H1 (cell line): ENCODE results near the gene FANCM. TPM values are rescaled to one million over a fixed set of nuclear protein-coding genes. Genes with fewer than 3 reads are reported as not detected.

ENCODE experiments used
- HDAC6 ChIP-seq: IDR thresholded peaks from one replicate; pipeline ENCODE4 v1.7.1; 2012; ENCODE audit warnings: low read depth, mild to moderate bottlenecking, inconsistent platforms, low read length, moderate library complexity
- PHF8 ChIP-seq: fragments of 200-600 bp; sonication (generic); conservative IDR thresholded peaks from 2 replicates; pipeline ENCODE4 v1.7.1; 2012; ENCODE audit warnings: low read depth, mild to moderate bottlenecking, inconsistent platforms, low read length, moderate library complexity
- TAF1 ChIP-seq: IDR thresholded peaks from 2 replicates; pipeline ENCODE4 v1.6.1; 2011; ENCODE audit warnings: mild to moderate bottlenecking, low read depth, low read length
- TCF12 ChIP-seq: IDR thresholded peaks from 2 replicates; pipeline ENCODE4 v1.6.1; 2011; ENCODE audit warnings: low read depth, mild to moderate bottlenecking, low read length
- polyA plus RNA-seq, 7 experiments: library from polyadenylated mRNA; depleted of rRNA in 3 of 7; stranded (reverse) in 5 of 7; unstranded in 2 of 7; fragments of >200 nt in 5 of 7; fragments of 200-250 nt in 2 of 7; gene quantifications; 1 replicate in 5 of 7; 2 replicates in 1 of 7; 4 replicates in 1 of 7; pipeline versions ENCODE4 v1.2.1 to v1.2.3, GENCODE V29; 2011 to 2013; ENCODE audit warnings: missing spikeins in 2 of 7, mixed read lengths in 2 of 7
- total RNA-seq: library from RNA; stranded (reverse); fragmentation: NEBNext Ultra II Directional; extraction: Animal tissue kit (Norgen Biotek cat#: 25700); gene quantifications from 2 replicates; pipeline ENCODE4 v1.2.1, GENCODE V29; 2021
- TF ChIP-seq, protein P1 (sequence below): IDR thresholded peaks from 2 replicates; pipeline ENCODE4 v1.6.1; 2012; ENCODE audit warnings: low read length, inconsistent platforms

FANCM gene
- total and polyA plus RNA-seq, 2 of the 8 experiments (the other 6 are each of a cell fraction or from before 2014, with no cell fraction given), result 3.2 to 10.5 TPM

DNA sequence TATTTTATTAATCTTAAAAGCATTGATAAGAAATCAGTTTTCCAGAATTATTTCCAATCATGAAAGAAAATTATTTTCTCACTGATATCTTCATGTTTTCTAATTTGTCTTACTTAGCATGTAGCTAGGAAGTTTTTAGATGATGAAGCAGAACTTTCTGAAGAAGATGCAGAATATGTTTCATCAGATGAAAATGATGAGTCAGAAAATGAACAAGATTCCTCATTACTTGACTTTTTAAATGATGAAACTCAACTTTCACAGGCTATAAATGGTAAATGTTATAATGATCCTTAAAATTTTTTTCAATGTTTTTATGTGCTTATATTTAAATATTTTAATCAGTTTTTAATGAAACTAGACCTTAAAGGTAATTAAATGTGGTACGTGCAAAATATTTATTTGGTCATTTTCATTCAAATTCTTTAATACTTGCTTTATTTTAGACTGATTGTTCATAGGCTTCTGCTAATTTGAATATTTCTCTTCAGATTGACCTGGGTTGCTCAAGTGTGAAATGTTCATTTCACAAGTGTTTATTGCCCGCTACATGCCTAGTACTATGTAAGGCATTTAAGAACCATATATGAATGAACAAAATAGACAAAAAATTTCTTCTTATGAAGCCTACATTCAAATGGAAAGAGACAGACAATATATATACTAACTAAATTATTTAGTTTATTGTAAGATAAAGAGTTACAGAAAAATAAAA lies 49.5 kb downstream of the FANCM start (continued):
- TF ChIP-seq, protein P1, sequence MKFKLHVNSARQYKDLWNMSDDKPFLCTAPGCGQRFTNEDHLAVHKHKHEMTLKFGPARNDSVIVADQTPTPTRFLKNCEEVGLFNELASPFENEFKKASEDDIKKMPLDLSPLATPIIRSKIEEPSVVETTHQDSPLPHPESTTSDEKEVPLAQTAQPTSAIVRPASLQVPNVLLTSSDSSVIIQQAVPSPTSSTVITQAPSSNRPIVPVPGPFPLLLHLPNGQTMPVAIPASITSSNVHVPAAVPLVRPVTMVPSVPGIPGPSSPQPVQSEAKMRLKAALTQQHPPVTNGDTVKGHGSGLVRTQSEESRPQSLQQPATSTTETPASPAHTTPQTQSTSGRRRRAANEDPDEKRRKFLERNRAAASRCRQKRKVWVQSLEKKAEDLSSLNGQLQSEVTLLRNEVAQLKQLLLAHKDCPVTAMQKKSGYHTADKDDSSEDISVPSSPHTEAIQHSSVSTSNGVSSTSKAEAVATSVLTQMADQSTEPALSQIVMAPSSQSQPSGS, result no peak
- TF ChIP-seq PHF8, result no peak
- no peak for TF ChIP-seq TAF1
- TF ChIP-seq HDAC6, result no peak
- no peak for TF ChIP-seq TCF12
